Neural progenitor cell (in vitro differentiated cells): ENCODE measurements around the gene AGBL4.

ENCODE experiments used
- CTCF ChIP-seq: fragments of 200-600 bp; sonication (generic); IDR thresholded peaks from 2 replicates; pipeline ENCODE4 v1.5.1; 2017; ENCODE audit warnings: antibody characterized with exemption, mild to moderate bottlenecking
- EZH2 ChIP-seq: fragments of 200-600 bp; sonication (generic); IDR thresholded peaks from 2 replicates; pipeline ENCODE4 v1.6.1; 2017; ENCODE audit warnings: antibody characterized with exemption, mild to moderate bottlenecking, moderate library complexity

- TF ChIP-seq CTCF: no peak
- TF ChIP-seq EZH2: no peak
These were observed 1295.2 kb downstream of the AGBL4 start for GRCh38 chr1:48728584-48728983.
